HFFc6 (cell line): ENCODE results near the gene DBNL. TPM values are rescaled to one million over a fixed set of nuclear protein-coding genes. Genes with fewer than 3 reads are reported as not detected.

Experiments used
- DNase-seq: peaks from one replicate; pipeline ENCODE4 v3.0.0-alpha.2; 2018
- H3K27ac Mint-ChIP-seq: 2 replicates; pipeline ENCODE4 v1.8.0; 2020; ENCODE audit warnings: mild to moderate bottlenecking, mixed read lengths
- H3K27me3 Mint-ChIP-seq: 2 replicates; pipeline ENCODE4 v1.8.0; 2021; ENCODE audit warnings: mild to moderate bottlenecking, moderate library complexity, mixed read lengths; ENCODE audit not compliant: insufficient read depth
- H3K36me3 Mint-ChIP-seq: 2 replicates; pipeline ENCODE4 v1.8.0; 2021; ENCODE audit warnings: low read depth, mixed read lengths
- H3K4me1 Mint-ChIP-seq: 2 replicates; pipeline ENCODE4 v1.8.0; 2020; ENCODE audit warnings: low read depth, mixed read lengths
- H3K4me3 Mint-ChIP-seq: 2 replicates; pipeline ENCODE4 v1.8.0; 2020; ENCODE audit warnings: mild to moderate bottlenecking, moderate library complexity, mixed read lengths
- H3K9me3 Mint-ChIP-seq: 2 replicates; pipeline ENCODE4 v1.8.0; 2020; ENCODE audit warnings: mild to moderate bottlenecking, mixed read lengths
- CTCF ChIP-seq: fragments of 200-600 bp; sonication (generic); IDR thresholded peaks from 2 replicates; pipeline ENCODE4 v1.5.0; 2021; ENCODE audit warnings: antibody characterized with exemption, mild to moderate bottlenecking
- total RNA-seq, 6 experiments: library from RNA; stranded (reverse); fragmentation: NEBNext Ultra II Directional; extraction: Animal tissue kit (Norgen Biotek cat#: 25700); gene quantifications; 2 replicates in 1 of 6; 3 replicates in 5 of 6; pipeline ENCODE4 v1.2.3, GENCODE V29; 2021

DBNL gene
- total RNA-seq, 6 experiments from 2014 or later: 146 to 167 (median 153) TPM

GRCh38 chr7:44080686-44081265 lies 36.3 kb downstream of the DBNL start:
- H3K4me3 Mint-ChIP-seq: peak overlapping the region; percentile 92
- H3K9me3 Mint-ChIP-seq: no peaks in the 10 kb centered on the region
- H3K36me3 Mint-ChIP-seq: peaks cover 20% of the 10 kb centered on the region
- H3K4me1 Mint-ChIP-seq: peaks cover 45% of the 10 kb centered on the region
- peak overlapping the region; percentile 83 for H3K27ac Mint-ChIP-seq
- no peak for DNase-seq
- no peak for TF ChIP-seq CTCF
- no peaks in the 10 kb centered on the region for H3K27me3 Mint-ChIP-seq

- Mint-ChIP-seq H3K27ac (peak overlapping the region; percentile 83), H3K4me3 (peak overlapping the region; percentile 92), H3K36me3 (peaks cover 16% of the 10 kb centered on the region), H3K9me3 (no peaks in the 10 kb centered on the region), H3K4me1 (peaks cover 45% of the 10 kb centered on the region), H3K27me3 (no peaks in the 10 kb centered on the region)
- no peak for TF ChIP-seq CTCF
- DNase-seq: no peak
Measured at GRCh38 chr7:44081266-44081748, 36.8 kb downstream of the DBNL start.

- TF ChIP-seq CTCF: no peak; the same call in 1 of the 2 replicates
- Mint-ChIP-seq H3K4me1 (peaks cover 56% of the 10 kb centered on the region), H3K4me3 (peak overlapping the region; percentile 92), H3K9me3 (no peaks in the 10 kb centered on the region), H3K27me3 (no peaks in the 10 kb centered on the region; the same call in 1 of the 2 replicates), H3K27ac (peak overlapping the region; percentile 93), H3K36me3 (peaks cover 14% of the 10 kb centered on the region)
- peak; percentile 99 for DNase-seq
Measured at GRCh38 chr7:44082541-44083207, 38.2 kb downstream of the DBNL start.

GRCh38 chr7:44083796-44084195 lies 39.3 kb downstream of the DBNL start:
- Mint-ChIP-seq H3K36me3 (peaks cover 5% of the 10 kb centered on the region; the same call in 1 of the 2 replicates), H3K4me3 (peak overlapping the region; percentile 92; the same call in 1 of the 2 replicates), H3K4me1 (peaks cover 68% of the 10 kb centered on the region), H3K9me3 (no peaks in the 10 kb centered on the region), H3K27me3 (no peaks in the 10 kb centered on the region; the same call in 1 of the 2 replicates), H3K27ac (peak overlapping the region; percentile 93)
- no peak for DNase-seq
- TF ChIP-seq CTCF: no peak

GRCh38 chr7:44084701-44085100 lies 40.2 kb downstream of the DBNL start:
- Mint-ChIP-seq H3K9me3 (no peaks in the 10 kb centered on the region), H3K27me3 (peaks cover 3% of the 10 kb centered on the region), H3K36me3 (peaks cover 5% of the 10 kb centered on the region; the same call in 1 of the 2 replicates), H3K4me3 (peak overlapping the region; percentile 92; the same call in 1 of the 2 replicates), H3K27ac (peak overlapping the region; percentile 93), H3K4me1 (peaks cover 77% of the 10 kb centered on the region)
- TF ChIP-seq CTCF: no peak
- DNase-seq: no peak
